Natural killer cell (primary cell): Measurements from ENCODE around the gene MYOCD. TPM values are rescaled to one million over a fixed set of nuclear protein-coding genes. Genes with fewer than 3 reads are reported as not detected.

Experiments
- ATAC-seq, 3 donors: fragments of 150-1000 bp in 2 of 3; fragments of 200-7000 bp in 1 of 3; cut with Tn5 transposase; 1 replicate in 1 of 3; 2 replicates in 2 of 3; pipeline ENCODE4 v1.10.0; 2021; ENCODE audit warnings: mild to moderate bottlenecking in 2 of 3, moderate library complexity in 2 of 3
- DNase-seq, 2 donors: peaks; one replicate each; pipeline versions ENCODE4 v3.0.0 to v3.0.0-alpha.2; 2013 to 2021; ENCODE audit warnings: mixed read lengths in 1 of 2
- H3K27ac ChIP-seq: one replicate; pipeline ENCODE4 v1.5.1; 2013; ENCODE audit warnings: mild to moderate bottlenecking, low read length
- H3K27me3 ChIP-seq: one replicate; pipeline ENCODE4 v1.6.1; 2013; ENCODE audit warnings: low read length; ENCODE audit not compliant: control insufficient read depth, insufficient read depth
- H3K36me3 ChIP-seq: one replicate; pipeline ENCODE4 v1.6.1; 2013; ENCODE audit warnings: low read length; ENCODE audit not compliant: control insufficient read depth, insufficient read depth
- H3K4me1 ChIP-seq: one replicate; pipeline ENCODE4 v1.6.1; 2013; ENCODE audit warnings: low read length; ENCODE audit not compliant: control insufficient read depth, insufficient read depth
- H3K4me3 ChIP-seq: one replicate; pipeline ENCODE4 v1.5.1; 2013; ENCODE audit warnings: low read length
- H3K9me3 ChIP-seq: one replicate; pipeline ENCODE4 v1.6.1; 2013; ENCODE audit warnings: low read length; ENCODE audit not compliant: control insufficient read depth, insufficient read depth
- H3K27ac Mint-ChIP-seq, 2 donors: one replicate each; pipeline ENCODE4 v1.8.0; 2022; ENCODE audit warnings: mild to moderate bottlenecking in 2 of 2, mixed read lengths in 2 of 2, moderate library complexity in 1 of 2
- H3K27me3 Mint-ChIP-seq, 2 donors: one replicate each; pipeline ENCODE4 v1.8.0; 2022; ENCODE audit warnings: low read depth in 2 of 2, mixed read lengths in 2 of 2
- H3K36me3 Mint-ChIP-seq: one replicate; pipeline ENCODE4 v1.8.0; 2022; ENCODE audit warnings: mixed read lengths
- H3K4me1 Mint-ChIP-seq, 2 donors: one replicate each; pipeline ENCODE4 v1.8.0; 2022; ENCODE audit warnings: mixed read lengths in 2 of 2
- H3K4me3 Mint-ChIP-seq: one replicate; pipeline ENCODE4 v1.8.0; 2022; ENCODE audit warnings: mild to moderate bottlenecking, moderate library complexity, mixed read lengths
- H3K9me3 Mint-ChIP-seq, 2 donors: one replicate each; pipeline ENCODE4 v1.8.0; 2022; ENCODE audit warnings: mixed read lengths in 2 of 2
- CTCF ChIP-seq: fragments of 200-600 bp; IDR thresholded peaks from one replicate; pipeline ENCODE4 v1.8.0; 2022; ENCODE audit warnings: antibody characterized with exemption
- WGBS: methylation state at CpG from one replicate; pipeline ENCODE4 v1.1.7; 2013; ENCODE audit warnings: missing lambda C conversion rate; ENCODE audit not compliant: insufficient coverage; 5-methylcytosine and 5-hydroxymethylcytosine counted together
- intact Hi-C: fragments of 100-400 bp; cut with micrococcal nuclease; formaldehyde crosslinking; loops from one replicate; pipeline ENCODE4 v1.14.2; 2022
- total RNA-seq, 4 donors: library from RNA; stranded (reverse); fragments of 120-200 nt in 1 of 4; gene quantifications; one replicate each; pipeline versions ENCODE4 v1.2.3 to v1.2.4, GENCODE V29; 2013 to 2022

Gene MYOCD
- total RNA-seq, 3 donors from 2014 or later (not counting 1 experiment from before 2014, with no cell fraction given) = not detected

GRCh38 chr17:12644623-12645022, 21.1 kb upstream of the MYOCD start:
- Mint-ChIP-seq H3K9me3 (peaks cover 2 to 6% of the 10 kb centered on the region in 2 donors), H3K4me1 (no peaks in the 10 kb centered on the region), H3K4me3 (no peak overlapping the region), H3K27ac (no peak overlapping the region), H3K36me3 (no peaks in the 10 kb centered on the region), H3K27me3 (no peaks in the 10 kb centered on the region)
- no peaks in the 10 kb centered on the region for H3K9me3 ChIP-seq
- no peak for DNase-seq
- no peak overlapping the region for H3K4me3 ChIP-seq
- H3K36me3 ChIP-seq = no peaks in the 10 kb centered on the region
- intact Hi-C loops = no loop called here
- H3K27me3 ChIP-seq = no peaks in the 10 kb centered on the region
- TF ChIP-seq CTCF = no peak
- ATAC-seq = no peak
- H3K27ac ChIP-seq = no peak overlapping the region
- no peaks in the 10 kb centered on the region for H3K4me1 ChIP-seq

- DNase-seq (no peak), ATAC-seq (no peak)
- no peak overlapping the region for H3K4me3 ChIP-seq
- H3K36me3 Mint-ChIP-seq = no peaks in the 10 kb centered on the region
- 75% methylated on average over 5 of the region's 6 CpGs for WGBS
- peaks cover 2 to 6% of the 10 kb centered on the region in 2 donors for H3K9me3 Mint-ChIP-seq
- H3K27ac Mint-ChIP-seq = no peak overlapping the region
- no peaks in the 10 kb centered on the region for H3K9me3 ChIP-seq
- H3K27me3 Mint-ChIP-seq = no peaks in the 10 kb centered on the region
- intact Hi-C loops = no loop called here
- no peaks in the 10 kb centered on the region for H3K36me3 ChIP-seq
- H3K4me1 Mint-ChIP-seq = no peaks in the 10 kb centered on the region
- H3K27me3 ChIP-seq = no peaks in the 10 kb centered on the region
- no peak for TF ChIP-seq CTCF
- no peaks in the 10 kb centered on the region for H3K4me1 ChIP-seq
- no peak overlapping the region for H3K4me3 Mint-ChIP-seq
- H3K27ac ChIP-seq = no peak overlapping the region
These were observed 18.8 kb upstream of the MYOCD start for GRCh38 chr17:12646761-12647422.

GRCh38 chr17:12648498-12648897, 17.2 kb upstream of the MYOCD start:
- no peaks in the 10 kb centered on the region for H3K36me3 ChIP-seq
- Mint-ChIP-seq H3K36me3 (no peaks in the 10 kb centered on the region), H3K4me1 (no peaks in the 10 kb centered on the region), H3K4me3 (no peak overlapping the region), H3K27ac (no peak overlapping the region), H3K27me3 (no peaks in the 10 kb centered on the region), H3K9me3 (peaks cover 2 to 4% of the 10 kb centered on the region in 2 donors)
- H3K27me3 ChIP-seq = no peaks in the 10 kb centered on the region
- no peaks in the 10 kb centered on the region for H3K9me3 ChIP-seq
- no peak for ATAC-seq
- intact Hi-C loops = no loop called here
- no peak for TF ChIP-seq CTCF
- no peak for DNase-seq
- WGBS = no CpG with 5 or more reads among the region's 3 CpGs
- no peaks in the 10 kb centered on the region for H3K4me1 ChIP-seq
- no peak overlapping the region for H3K4me3 ChIP-seq
- H3K27ac ChIP-seq = no peak overlapping the region

GRCh38 chr17:12655936-12656335, 9.8 kb upstream of the MYOCD start:
- DNase-seq (no peak), ATAC-seq (no peak)
- TF ChIP-seq CTCF = no peak
- Mint-ChIP-seq H3K4me1 (no peaks in the 10 kb centered on the region), H3K9me3 (peaks cover 4 to 6% of the 10 kb centered on the region in 2 donors), H3K27ac (no peak overlapping the region), H3K27me3 (no peaks in the 10 kb centered on the region), H3K36me3 (no peaks in the 10 kb centered on the region), H3K4me3 (no peak overlapping the region)
- Histone ChIP-seq H3K4me3 (no peak overlapping the region), H3K4me1 (no peaks in the 10 kb centered on the region), H3K9me3 (no peaks in the 10 kb centered on the region), H3K36me3 (no peaks in the 10 kb centered on the region), H3K27ac (no peak overlapping the region), H3K27me3 (no peaks in the 10 kb centered on the region)
- 94% methylated on average over 3 of the region's 4 CpGs for WGBS
- intact Hi-C loops = no loop called here
